ENCODE data around the gene MYH6. TPM values are rescaled to one million over a fixed set of nuclear protein-coding genes. Genes with fewer than 3 reads are reported as not detected.
"Not testable (repeated sequence)": the region's sequence is repeated elsewhere in the genome, so short reads cannot be mapped to it uniquely, and the experiment has no call there.

MYH6 gene
- total RNA-seq, 1 donor from 2014 or later, result 2.6 TPM

GRCh38 chr14:23399591-23399990, 8.5 kb downstream of the MYH6 start:
- DNase-seq (ENCODE audit: low read depth), result peak; percentile 34

GRCh38 chr14:23399136-23399535, 8.9 kb downstream of the MYH6 start:
- no peak for DNase-seq (ENCODE audit: low read depth)

GRCh38 chr14:23398348-23398747, 9.7 kb downstream of the MYH6 start:
- DNase-seq (ENCODE audit: low read depth), result peak; percentile 54

- no peak for DNase-seq (ENCODE audit: low read depth)
Measured at GRCh38 chr14:23396781-23397407, 11.2 kb downstream of the MYH6 start.

- DNase-seq (ENCODE audit: low read depth), result no peak
Measured at GRCh38 chr14:23396126-23396525, 11.9 kb downstream of the MYH6 start.

- DNase-seq (ENCODE audit: low read depth), result no peak
Measured at GRCh38 chr14:23392613-23393012, 15.5 kb downstream of the MYH6 start.

- not testable (repeated sequence) for DNase-seq (ENCODE audit: low read depth)
Measured at GRCh38 chr14:23389871-23390270, 18.2 kb downstream of the MYH6 start.

- no peak for DNase-seq (ENCODE audit: low read depth)
Measured at GRCh38 chr14:23389396-23389795, 18.7 kb downstream of the MYH6 start.

GRCh38 chr14:23388996-23389395, 19.1 kb downstream of the MYH6 start:
- DNase-seq (ENCODE audit: low read depth), result no peak

- no peak for DNase-seq (ENCODE audit: low read depth)
Measured at GRCh38 chr14:23387916-23388882, 19.9 kb downstream of the MYH6 start.

- DNase-seq (ENCODE audit: low read depth), result no peak
Measured at GRCh38 chr14:23386999-23387398, 21.1 kb downstream of the MYH6 start.

GRCh38 chr14:23386266-23386657, 21.8 kb downstream of the MYH6 start:
- not testable (repeated sequence) for DNase-seq (ENCODE audit: low read depth)

- no peak for DNase-seq (ENCODE audit: low read depth)
Measured at GRCh38 chr14:23385642-23386265, 22.3 kb downstream of the MYH6 start.

GRCh38 chr14:23385244-23385641, 22.8 kb downstream of the MYH6 start:
- no peak for DNase-seq (ENCODE audit: low read depth)

- DNase-seq (ENCODE audit: low read depth), result no peak
Measured at GRCh38 chr14:23384364-23385080, 23.6 kb downstream of the MYH6 start.

- no peak for DNase-seq (ENCODE audit: low read depth)
Measured at GRCh38 chr14:23382731-23383440, 25.2 kb downstream of the MYH6 start.

GRCh38 chr14:23382276-23382675, 25.8 kb downstream of the MYH6 start:
- DNase-seq (ENCODE audit: low read depth), result no peak

- DNase-seq (ENCODE audit: low read depth), result no peak
Measured at GRCh38 chr14:23381871-23382270, 26.2 kb downstream of the MYH6 start.

GRCh38 chr14:23380976-23381375, 27.1 kb downstream of the MYH6 start:
- peak; percentile 40 for DNase-seq (ENCODE audit: low read depth)

- DNase-seq (ENCODE audit: low read depth), result no peak
Measured at GRCh38 chr14:23380197-23380914, 27.7 kb downstream of the MYH6 start.
